NCI-H2227 (cell line): ENCODE results near the gene ADGRE3.
"Not testable (repeated sequence)": the region's sequence is repeated elsewhere in the genome, so short reads cannot be mapped to it uniquely, and the experiment has no call there.

Experiments
- DNase-seq: peaks from one replicate; lab custom pipeline; 2025; ENCODE audit not compliant: unreplicated experiment; lab: John Stamatoyannopoulos, UW

The ADGRE3 gene

DNA sequence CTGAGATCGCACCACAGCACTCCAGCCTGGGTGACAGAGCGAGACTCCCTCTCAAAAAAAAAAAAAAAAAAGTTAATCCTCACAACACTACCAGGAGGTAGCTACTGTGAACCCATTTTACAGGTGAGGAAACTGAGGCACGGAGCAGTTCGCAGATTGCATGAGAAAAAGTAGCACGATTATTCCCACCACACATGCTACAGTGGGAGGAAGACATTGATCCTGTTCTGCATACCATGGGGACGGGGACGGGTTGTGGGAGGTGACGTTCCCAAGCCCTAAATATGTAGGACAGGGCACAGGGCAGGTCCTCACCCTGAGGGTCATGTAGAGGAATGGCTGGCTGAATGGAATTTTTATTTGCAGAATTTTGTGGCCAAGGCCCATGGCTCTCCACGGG lies 68.0 kb downstream of the ADGRE3 start:
- no peak for DNase-seq

DNA sequence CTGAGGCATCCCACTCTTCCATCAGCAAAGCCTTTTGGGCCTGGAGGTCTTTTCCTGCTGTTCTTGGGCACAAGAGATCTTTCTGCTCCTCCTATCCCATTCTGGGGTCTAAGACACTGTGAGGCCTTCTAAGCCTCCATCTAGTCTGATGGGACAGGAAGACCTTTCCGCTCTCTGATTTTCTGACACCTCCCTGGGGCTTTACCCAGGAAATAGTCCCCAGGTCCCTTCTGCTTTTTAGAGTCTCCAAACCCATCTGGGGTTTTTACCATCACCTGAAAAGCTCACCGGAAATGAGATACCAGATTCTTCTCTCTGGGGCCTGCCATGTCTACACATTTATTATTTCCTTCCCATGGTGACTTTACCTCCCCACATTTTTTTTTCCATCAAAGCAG lies 70.7 kb downstream of the ADGRE3 start:
- no peak for DNase-seq

- no peak for DNase-seq
Measured at GRCh38 chr19:14599548-14600147, 75.0 kb downstream of the ADGRE3 start.

DNA sequence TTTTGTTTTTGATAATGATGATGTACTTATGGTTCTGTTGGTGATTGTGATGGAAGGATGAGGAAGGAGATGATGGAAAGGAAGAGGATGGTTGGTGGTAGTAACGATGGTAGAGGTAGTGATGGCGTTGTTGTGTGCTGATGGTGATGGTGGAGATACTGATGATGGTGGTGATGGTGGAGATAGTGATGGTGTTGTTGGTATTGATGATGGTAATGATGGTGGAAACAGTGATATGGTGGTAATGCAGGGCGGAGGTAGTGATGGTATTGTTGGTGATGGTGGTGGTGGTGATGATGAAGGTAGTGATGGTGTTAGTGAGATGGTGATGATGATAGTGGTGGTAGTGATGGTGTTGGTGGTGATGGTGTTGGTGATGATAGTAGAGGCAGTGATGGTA lies 79.1 kb downstream of the ADGRE3 start:
- no peak for DNase-seq

GRCh38 chr19:14589433-14589832 lies 85.2 kb downstream of the ADGRE3 start:
- not testable (repeated sequence) for DNase-seq

DNA sequence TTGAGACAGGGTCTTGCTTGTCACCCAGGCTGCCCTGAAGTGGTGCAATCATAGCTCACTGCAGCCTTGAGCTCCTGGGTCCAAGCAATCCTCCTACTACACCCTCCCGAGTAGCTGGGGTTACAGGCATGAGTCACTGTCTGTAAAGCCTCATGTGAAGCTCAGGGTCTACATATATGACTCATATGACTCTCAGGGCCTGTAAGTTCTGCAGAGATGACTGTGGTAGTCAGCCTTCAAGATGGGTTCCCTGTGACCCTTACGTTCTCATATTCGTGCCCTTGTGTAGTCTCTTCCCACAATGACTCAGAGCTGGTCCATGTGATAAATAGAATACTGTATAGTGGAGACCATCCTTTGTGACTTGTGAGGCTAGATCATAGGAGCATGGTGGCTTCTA lies 89.5 kb downstream of the ADGRE3 start:
- not testable (repeated sequence) for DNase-seq

DNA sequence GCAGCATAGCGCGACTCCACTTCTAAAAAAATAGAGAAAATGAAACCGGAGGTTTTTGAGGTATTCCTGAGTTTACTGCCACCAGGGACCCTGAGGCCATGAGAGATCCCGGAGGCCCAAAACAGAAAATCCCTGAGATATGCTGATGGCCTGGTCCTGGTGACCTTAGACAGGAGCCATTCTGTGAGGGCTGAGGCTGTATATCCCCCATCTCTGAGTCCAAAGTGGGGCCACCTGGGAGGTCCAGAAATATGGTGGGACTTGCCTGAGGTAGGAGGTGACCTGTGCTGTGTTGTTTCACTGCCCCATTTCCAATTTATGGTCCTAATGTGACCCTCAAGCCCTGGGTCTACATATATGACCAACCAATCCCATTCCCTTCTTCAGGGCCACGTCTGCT lies 90.3 kb downstream of the ADGRE3 start:
- DNase-seq: not testable (repeated sequence)

GRCh38 chr19:14582894-14583340 lies 91.7 kb downstream of the ADGRE3 start, which contains the start of gene CLEC17A:
TSS of gene CLEC17A (plus strand) at chr19:14583084. CDS start at chr19:14583161, 77 bp downstream.
- no peak for DNase-seq

- no peak for DNase-seq
Measured at GRCh38 chr19:14580623-14581237, 93.9 kb downstream of the ADGRE3 start.

DNA sequence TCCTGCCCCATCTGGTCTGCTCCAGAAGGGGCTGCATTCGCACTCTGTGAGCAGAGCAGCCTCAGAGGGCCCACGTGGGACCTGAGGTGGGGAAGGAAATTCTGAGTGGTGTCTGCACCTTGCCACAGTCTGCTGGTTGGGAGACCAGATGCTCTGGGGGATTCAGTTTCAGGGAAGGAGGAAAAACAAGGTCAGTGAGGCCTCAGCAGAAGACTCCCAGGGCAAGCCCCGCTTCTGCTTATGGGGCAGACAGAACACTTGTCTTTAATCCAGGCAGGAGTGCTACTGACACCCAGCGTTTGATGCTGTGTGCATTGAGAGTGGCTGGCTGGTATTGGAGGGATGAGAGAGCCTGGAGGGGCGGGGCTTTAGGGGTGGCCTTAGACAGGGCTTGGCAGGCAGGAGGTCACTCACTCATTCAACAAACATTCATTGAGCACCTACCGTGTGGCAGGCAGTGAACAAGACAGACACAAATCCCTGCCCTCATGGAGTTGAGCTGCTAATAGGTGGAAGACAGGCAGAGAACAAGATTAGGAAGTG lies 96.7 kb downstream of the ADGRE3 start:
- no peak for DNase-seq

GRCh38 chr19:14577264-14577663 lies 97.4 kb downstream of the ADGRE3 start:
- DNase-seq: no peak

- no peak for DNase-seq
Measured at GRCh38 chr19:14576363-14576762, 98.3 kb downstream of the ADGRE3 start.

GRCh38 chr19:14575428-14575980 lies 99.1 kb downstream of the ADGRE3 start:
- DNase-seq: no peak

DNA sequence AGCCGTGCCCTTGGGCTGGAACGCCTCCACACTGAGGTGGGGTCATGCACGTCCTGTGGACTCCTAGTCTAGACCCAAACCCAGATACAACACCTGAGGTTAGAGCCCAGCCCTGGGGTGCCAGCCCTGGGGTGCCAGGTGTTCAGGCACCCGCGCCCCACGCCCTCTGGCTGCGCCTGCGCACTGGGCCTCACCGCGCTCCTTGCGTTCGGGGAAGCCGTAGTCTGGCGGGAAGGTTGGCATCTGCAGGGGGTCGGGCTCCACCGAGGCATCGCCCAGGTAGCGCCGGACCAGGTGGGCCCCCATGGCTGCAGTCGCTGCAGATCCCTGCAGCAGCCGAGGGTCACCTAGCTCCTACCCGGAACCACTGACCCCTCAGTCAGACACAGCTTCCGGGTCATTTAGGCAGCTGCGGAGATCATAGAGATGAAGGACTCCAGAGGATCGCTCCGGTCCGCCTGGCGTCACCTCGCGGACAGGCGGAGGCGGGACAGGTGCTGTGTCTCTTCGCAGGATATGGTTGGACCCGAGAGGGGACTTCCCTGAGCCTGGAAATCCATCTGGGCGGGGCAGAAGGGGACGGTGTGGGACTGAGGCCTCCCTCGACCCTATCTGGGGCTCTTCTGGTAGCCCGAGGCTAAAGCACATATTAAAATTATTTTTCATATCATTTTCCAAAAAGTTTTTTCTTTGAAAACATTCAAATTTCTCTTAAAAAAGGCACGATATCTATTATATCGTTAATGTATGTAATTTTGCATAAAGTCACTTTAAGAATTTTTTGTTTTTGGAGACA lies 102.8 kb downstream of the ADGRE3 start, which contains the start of gene NDUFB7:
Gene NDUFB7, minus strand, starts transcription at position 372 of the 796 bp plus-strand sequence. Its CDS starts 66 bp downstream, at position 306.
- peak; percentile 93 for DNase-seq

GRCh38 chr19:14570864-14571527 lies 103.6 kb downstream of the ADGRE3 start:
- no peak for DNase-seq
